HG03521 (cell line): ENCODE measurements around the gene BPIFB1.

Experiments used
- ATAC-seq: cut with Tn5 transposase; IDR thresholded peaks from one replicate; pipeline ENCODE4 v1.9.1; 2021; ENCODE audit warnings: mild to moderate bottlenecking, moderate library complexity; ENCODE audit not compliant: unreplicated experiment

Gene BPIFB1

DNA sequence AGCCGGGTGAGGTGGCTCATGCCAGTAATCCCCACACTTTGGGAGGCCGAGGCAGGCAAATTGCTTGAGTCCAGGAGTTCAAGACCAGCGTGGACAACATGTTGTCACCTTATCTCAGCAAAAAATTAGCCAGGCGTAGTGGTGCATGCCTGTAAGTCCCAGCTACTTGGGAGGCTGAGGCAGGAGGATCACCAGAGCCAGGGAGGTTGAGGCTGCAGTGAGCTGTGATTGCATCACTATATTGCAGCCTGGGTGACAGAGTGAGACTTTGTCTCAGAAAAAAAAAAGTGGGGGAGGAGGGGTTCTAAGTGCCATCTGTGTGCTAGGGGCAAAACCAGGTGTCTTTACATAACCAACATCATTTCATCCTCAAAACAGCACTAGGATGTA lies 70.0 kb downstream of the BPIFB1 start:
- ATAC-seq = no peak
